HAP-1 (cell line): ENCODE results near the gene TMEM38A.

Source experiments
- DNase-seq, 2 experiments: peaks; one replicate each; pipeline ENCODE4 v3.0.0-alpha.2; 2016 to 2020; ENCODE audit warnings: low spot score in 2 of 2
- H3K27me3 ChIP-seq: fragments of 250-450 bp; sonication (Bioruptor Pico); 2 replicates; pipeline ENCODE4 v1.5.1; 2020; ENCODE audit warnings: low read depth, mild to moderate bottlenecking, moderate library complexity
- H3K36me3 ChIP-seq: fragments of 250-450 bp; sonication (Bioruptor Pico); replicated peaks from 2 replicates; pipeline ENCODE4 v1.5.1; 2020; ENCODE audit warnings: mild to moderate bottlenecking
- H3K4me1 ChIP-seq: fragments of 250-450 bp; sonication (Bioruptor Pico); 2 replicates; pipeline ENCODE4 v1.5.1; 2020; ENCODE audit warnings: mild to moderate bottlenecking
- H3K4me3 ChIP-seq: fragments of 250-450 bp; sonication (Bioruptor Pico); 2 replicates; pipeline ENCODE4 v1.5.1; 2020; ENCODE audit warnings: mild to moderate bottlenecking, moderate library complexity
- H3K9me3 ChIP-seq: fragments of 250-450 bp; sonication (Bioruptor Pico); 2 replicates; pipeline ENCODE4 v1.5.1; 2020; ENCODE audit warnings: mild to moderate bottlenecking, moderate library complexity
- in situ Hi-C: fragments of 300-500 bp; cut with MboI; formaldehyde crosslinking; loops from 3 replicates; pipeline ENCODE4 v1.14.3; 2020; ENCODE audit warnings: low sequenced_read_pairs, inconsistent platforms, mixed read lengths

The TMEM38A gene, protein sequence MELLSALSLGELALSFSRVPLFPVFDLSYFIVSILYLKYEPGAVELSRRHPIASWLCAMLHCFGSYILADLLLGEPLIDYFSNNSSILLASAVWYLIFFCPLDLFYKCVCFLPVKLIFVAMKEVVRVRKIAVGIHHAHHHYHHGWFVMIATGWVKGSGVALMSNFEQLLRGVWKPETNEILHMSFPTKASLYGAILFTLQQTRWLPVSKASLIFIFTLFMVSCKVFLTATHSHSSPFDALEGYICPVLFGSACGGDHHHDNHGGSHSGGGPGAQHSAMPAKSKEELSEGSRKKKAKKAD

DNA sequence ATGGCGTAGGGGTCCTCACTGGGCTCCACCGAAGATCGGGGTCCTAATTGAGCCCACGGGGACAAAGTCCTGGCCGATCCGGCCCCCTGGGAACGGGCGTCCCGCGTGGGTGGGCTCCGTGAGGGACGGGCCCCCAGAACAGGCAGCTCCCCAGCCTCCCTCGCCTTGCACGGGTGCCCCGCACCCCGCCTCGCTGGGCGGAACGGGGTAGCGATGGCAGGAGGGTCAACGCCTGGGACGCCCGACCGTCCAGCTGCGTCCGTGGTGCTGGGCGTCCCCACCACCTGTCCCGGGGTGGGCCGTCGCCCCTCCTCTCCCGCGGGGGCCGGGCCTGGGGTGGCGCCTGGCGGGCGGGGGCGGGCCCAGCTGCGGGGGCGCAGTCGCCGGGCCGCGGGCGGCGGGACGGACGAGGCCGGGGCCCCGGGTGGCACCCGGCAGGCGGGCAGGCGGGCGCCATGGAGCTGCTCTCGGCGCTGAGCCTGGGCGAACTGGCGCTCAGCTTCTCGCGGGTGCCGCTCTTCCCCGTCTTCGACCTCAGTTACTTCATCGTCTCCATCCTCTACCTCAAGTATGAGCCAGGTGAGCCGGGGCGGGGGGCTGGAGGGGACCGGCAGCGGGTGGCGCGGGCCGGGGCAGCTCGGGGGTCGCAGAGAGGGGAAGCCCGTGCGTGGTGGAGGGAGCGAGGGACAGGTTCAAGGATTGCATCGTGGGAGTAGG is at the start of gene TMEM38A:
Gene TMEM38A (plus strand): TSS at position 377 of the 717 bp plus-strand sequence. CDS start 79 bp downstream, at position 456.
- DNase-seq = peak; percentile 36 to 71
- Histone ChIP-seq H3K9me3 (no peaks in the 10 kb centered on the region), H3K4me1 (peaks cover 9% of the 10 kb centered on the region), H3K4me3 (peak within 1 kb of the TSS; percentile 81), H3K36me3 (peaks cover 28% of the 10 kb centered on the region), H3K27me3 (no peaks in the 10 kb centered on the region)
- in situ Hi-C loops = no loop called here

DNA sequence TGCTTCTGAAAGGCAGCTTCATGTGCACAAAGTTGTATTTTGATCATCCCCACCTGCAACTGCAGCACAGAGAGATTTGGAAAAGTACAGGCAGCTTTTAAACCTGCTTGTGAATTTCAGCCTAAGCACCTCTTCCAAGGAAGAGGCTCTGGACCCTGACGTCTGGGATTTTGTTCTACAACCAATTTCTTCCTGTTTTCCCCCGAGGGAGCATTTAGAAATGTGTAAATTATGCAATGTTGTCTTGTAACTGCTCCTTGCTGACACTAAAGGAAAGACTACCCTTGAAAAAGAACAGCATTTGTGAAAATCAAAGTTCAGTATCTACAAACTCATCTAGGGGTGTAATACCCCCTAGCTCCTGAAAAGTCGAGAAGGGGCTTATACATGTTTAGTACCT is 48.3 kb upstream of the TMEM38A start:
- DNase-seq = no peak
- H3K36me3 ChIP-seq = no peaks in the 10 kb centered on the region
- H3K4me3 ChIP-seq = no peak overlapping the region
- peaks cover 25% of the 10 kb centered on the region for H3K4me1 ChIP-seq
- no peaks in the 10 kb centered on the region for H3K9me3 ChIP-seq
- H3K27me3 ChIP-seq = no peaks in the 10 kb centered on the region
- in situ Hi-C loops = no loop called here

DNA sequence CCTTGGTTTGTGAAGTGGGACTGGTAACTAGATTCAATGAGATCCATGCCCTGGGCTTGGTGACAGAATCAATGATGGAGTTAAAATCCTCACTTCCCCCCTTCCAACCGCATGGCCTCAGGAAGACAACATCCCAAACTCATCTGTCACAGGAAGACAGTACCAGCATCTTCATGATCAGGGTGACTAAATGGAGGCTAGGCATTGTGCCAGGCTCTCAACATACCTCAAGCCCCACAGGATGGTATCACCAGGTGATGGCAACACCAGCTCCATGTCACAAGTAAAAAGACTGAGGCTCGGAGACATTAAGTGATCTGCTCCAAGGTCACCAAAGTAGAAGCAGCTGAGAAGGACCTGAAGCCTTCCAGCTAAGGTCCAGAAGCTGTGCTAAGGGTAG is 47.1 kb upstream of the TMEM38A start:
- H3K9me3 ChIP-seq = no peaks in the 10 kb centered on the region
- in situ Hi-C loops = no loop called here
- DNase-seq = no peak
- H3K4me3 ChIP-seq = no peak overlapping the region
- no peaks in the 10 kb centered on the region for H3K36me3 ChIP-seq
- peaks cover 20% of the 10 kb centered on the region for H3K4me1 ChIP-seq
- no peaks in the 10 kb centered on the region for H3K27me3 ChIP-seq

DNA sequence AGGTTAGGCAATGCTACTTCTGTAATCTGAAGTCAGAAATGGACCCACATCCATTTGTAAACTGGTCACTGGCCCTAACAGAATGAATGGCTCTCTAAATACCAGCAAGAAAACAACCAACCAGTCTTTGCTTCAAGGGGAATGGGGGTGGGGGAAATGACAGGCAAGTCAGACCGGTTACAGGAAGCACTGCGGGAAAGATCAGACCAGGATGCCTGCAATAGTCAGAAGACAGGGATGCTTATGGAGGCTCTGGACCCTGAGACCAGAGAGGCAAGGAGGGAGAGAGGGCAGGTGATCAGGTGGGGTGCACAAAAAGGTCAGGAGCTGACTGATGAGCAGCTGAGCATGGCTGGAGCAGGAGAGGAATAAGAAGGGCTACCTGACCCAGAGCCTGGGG is 46.0 kb upstream of the TMEM38A start:
- Histone ChIP-seq H3K4me1 (peaks cover 14% of the 10 kb centered on the region), H3K9me3 (no peaks in the 10 kb centered on the region), H3K36me3 (no peaks in the 10 kb centered on the region), H3K27me3 (no peaks in the 10 kb centered on the region), H3K4me3 (no peak overlapping the region)
- in situ Hi-C loops = no loop called here
- no peak for DNase-seq

DNA sequence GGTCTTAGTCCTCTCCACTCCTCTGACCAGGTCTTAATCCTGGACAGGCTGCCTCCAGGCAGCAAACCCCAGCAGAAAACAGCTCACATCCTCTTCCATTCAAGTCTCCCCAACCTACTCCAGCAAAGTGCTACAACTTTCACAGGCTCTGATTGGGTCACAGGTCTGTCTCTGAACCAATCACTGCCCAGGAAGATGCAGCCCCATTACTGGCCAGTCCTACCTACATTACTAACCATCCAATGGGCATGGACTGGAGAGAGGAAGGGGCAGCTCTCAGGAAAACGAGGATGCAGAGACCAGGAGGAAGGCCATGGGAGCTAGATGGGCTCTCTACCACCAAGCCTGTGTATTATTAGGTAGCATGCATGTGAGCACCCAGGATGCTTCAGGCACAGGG is 45.1 kb upstream of the TMEM38A start:
- DNase-seq = no peak
- peaks cover 8% of the 10 kb centered on the region; the same call in 1 of the 2 replicates for H3K4me1 ChIP-seq
- no peaks in the 10 kb centered on the region for H3K27me3 ChIP-seq
- H3K4me3 ChIP-seq = no peak overlapping the region
- no peaks in the 10 kb centered on the region for H3K9me3 ChIP-seq
- H3K36me3 ChIP-seq = no peaks in the 10 kb centered on the region
- in situ Hi-C loops = no loop called here

DNA sequence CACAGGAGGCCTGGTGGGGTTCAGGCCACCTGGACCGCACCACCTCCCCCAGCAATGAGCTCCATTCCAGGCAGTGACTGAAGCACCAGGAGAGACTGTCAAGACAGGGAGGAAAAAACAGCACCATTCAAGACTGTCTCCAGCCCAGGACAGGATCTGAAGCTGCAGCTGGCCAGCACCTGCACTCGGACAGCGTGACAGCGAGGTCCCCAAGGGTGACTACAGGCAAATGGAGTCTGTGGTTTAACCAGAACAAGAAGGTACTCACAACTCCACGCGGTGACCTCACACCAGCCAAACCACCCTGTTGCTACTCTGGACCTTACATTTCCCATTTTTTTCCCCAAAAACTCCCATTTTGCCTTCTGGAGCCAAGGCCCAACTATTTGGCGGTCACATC is 42.7 kb upstream of the TMEM38A start:
- in situ Hi-C loops = no loop called here
- peaks cover 3% of the 10 kb centered on the region for H3K36me3 ChIP-seq
- no peaks in the 10 kb centered on the region for H3K27me3 ChIP-seq
- H3K9me3 ChIP-seq = no peaks in the 10 kb centered on the region
- DNase-seq = no peak
- peaks cover 4% of the 10 kb centered on the region; the same call in 1 of the 2 replicates for H3K4me1 ChIP-seq
- H3K4me3 ChIP-seq = no peak overlapping the region

DNA sequence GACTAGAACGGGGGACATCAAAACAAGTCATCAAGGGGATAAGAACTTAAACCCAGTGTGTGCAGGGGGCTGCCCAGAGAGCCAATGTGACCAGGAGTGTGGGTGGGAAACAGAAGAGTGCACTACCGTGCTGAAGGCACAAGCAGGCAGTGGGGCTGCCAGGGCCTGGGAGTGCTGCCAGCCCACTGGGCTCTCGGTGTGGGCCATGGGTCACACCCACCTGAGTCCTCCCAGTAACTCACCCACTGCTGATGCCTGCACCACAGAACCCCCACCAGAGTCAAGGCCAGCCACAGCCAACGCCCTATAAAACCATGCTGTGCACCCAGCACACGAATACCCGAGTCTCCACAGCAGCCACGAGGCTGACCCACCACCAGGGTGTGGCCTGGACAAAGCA is 41.5 kb upstream of the TMEM38A start:
- no peak overlapping the region for H3K4me3 ChIP-seq
- DNase-seq = no peak
- in situ Hi-C loops = no loop called here
- H3K36me3 ChIP-seq = peaks cover 12% of the 10 kb centered on the region
- H3K27me3 ChIP-seq = no peaks in the 10 kb centered on the region
- no peaks in the 10 kb centered on the region for H3K9me3 ChIP-seq
- H3K4me1 ChIP-seq = no peaks in the 10 kb centered on the region

DNA sequence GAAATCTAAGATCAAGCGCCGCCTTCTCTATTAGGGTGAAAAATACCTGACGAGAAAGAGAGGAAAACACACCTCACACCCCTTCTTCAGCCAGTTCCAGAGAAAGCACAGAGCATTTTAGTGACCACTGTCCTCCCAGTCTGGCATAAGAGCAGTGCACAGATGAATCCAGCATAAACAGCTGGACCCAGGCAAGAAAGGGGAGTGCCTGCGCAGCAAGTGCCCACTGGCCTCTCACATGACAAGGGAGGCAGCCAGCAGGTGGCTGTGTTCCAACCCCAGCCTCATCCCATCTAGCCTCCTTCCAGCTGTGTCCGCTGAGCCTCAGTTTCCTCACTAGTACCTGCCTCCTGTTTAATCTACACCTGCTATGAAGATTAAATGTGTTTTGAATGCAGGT is 40.9 kb upstream of the TMEM38A start:
- no peaks in the 10 kb centered on the region for H3K27me3 ChIP-seq
- in situ Hi-C loops = no loop called here
- H3K9me3 ChIP-seq = no peaks in the 10 kb centered on the region
- H3K4me3 ChIP-seq = no peak overlapping the region
- DNase-seq = no peak
- H3K4me1 ChIP-seq = no peaks in the 10 kb centered on the region
- peaks cover 18% of the 10 kb centered on the region for H3K36me3 ChIP-seq

DNA sequence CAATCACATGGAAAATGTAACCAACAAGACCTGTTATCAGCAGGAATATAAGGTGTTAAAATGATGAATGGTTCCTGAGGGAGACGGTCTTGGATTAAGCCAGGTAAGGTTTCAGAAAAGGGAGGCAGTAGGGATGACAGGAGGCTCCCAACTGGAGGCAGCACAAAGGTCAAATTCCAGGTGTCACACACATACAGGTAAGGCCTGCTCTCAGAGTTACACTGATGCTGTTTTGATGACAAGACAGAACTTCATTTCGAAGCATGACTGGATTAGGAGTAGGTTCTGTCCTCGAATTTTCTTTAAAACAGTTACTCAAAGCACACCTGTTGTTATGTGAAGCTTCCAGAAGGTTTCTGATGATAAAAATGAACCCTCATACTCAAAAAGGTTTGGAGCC is 40.4 kb upstream of the TMEM38A start:
- no peaks in the 10 kb centered on the region for H3K9me3 ChIP-seq
- in situ Hi-C loops = no loop called here
- no peak for DNase-seq

DNA sequence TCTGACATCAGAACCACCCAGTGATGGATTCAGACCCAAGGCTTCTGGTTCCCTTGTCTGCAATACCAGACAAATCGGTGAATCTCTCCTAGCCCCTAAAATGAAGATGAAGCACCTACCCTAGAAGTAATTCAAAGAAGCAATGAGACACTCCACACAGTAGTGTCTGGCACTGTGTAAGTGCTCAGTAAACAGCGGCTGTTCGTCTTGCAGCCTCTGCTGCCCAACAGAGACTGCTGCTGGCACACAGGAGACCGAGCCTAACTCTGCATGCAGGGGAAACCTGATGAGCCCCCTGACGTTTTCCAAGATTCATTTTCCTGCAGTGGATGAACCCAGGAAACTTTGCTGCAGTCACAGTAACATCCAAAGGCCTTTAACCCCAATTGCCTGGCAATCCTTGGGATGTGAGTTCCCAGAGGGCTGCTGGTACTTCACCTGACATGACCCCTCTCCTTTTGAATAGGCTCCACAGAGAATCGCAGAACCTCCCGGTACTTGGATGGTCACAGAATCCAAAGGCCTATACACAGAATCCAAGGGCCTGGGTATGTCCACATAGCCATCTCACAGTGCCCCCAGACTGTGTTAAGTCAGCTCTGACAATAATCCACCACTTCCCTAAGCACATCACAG is 39.7 kb upstream of the TMEM38A start:
- no peak overlapping the region for H3K4me3 ChIP-seq
- no peak for DNase-seq
- in situ Hi-C loops = no loop called here
- H3K4me1 ChIP-seq = peaks cover 2% of the 10 kb centered on the region
- peaks cover 19% of the 10 kb centered on the region for H3K36me3 ChIP-seq
- H3K27me3 ChIP-seq = no peaks in the 10 kb centered on the region
- no peaks in the 10 kb centered on the region for H3K9me3 ChIP-seq

More for the DNA sequence above, 40.4 kb upstream of the TMEM38A start:
- Histone ChIP-seq H3K4me1 (no peaks in the 10 kb centered on the region), H3K4me3 (no peak overlapping the region), H3K27me3 (no peaks in the 10 kb centered on the region), H3K36me3 (peaks cover 19% of the 10 kb centered on the region)

DNA sequence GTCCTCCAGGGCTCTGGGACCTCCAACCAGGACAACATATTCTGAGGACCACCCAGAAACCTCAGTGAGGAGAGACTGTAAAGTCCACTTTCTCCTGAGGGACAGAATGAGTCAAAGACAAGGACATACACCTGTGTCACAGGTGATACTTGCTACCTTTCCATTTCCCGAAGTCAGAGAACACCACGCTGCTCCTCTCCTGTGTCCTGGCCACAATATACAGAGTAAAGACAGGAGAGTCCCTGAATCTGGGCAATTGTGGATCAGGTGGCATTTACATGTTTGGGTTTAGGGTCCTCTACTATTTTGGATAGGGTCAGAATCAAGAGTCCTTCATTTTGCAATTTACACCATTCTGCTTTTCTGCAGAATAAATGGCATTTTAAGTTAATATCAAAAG is 37.9 kb upstream of the TMEM38A start:
- no peak overlapping the region for H3K4me3 ChIP-seq
- H3K27me3 ChIP-seq = no peaks in the 10 kb centered on the region
- peaks cover 19% of the 10 kb centered on the region for H3K36me3 ChIP-seq
- no peak for DNase-seq
- H3K4me1 ChIP-seq = peaks cover 5% of the 10 kb centered on the region
- in situ Hi-C loops = no loop called here
- H3K9me3 ChIP-seq = no peaks in the 10 kb centered on the region

DNA sequence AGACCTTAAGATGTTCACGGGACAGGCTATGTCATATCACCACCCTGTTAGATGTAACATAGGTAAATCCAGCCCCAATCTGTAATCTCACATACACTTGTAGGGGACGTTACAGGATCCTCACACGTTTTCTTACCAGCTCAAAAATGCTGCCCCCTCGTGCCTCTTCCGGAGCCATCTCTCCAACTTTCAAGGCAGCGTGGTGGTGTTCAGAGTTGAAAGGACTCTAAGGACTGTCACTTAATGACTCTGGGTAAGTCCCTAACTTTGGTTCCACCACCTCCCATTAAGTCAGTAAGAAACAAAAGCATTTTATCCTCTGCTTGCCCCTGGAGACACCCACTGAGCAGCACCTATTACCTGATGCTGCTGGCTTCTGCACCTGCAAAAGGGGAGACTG is 37.4 kb upstream of the TMEM38A start:
- peaks cover 5% of the 10 kb centered on the region for H3K4me1 ChIP-seq
- H3K36me3 ChIP-seq = peaks cover 19% of the 10 kb centered on the region
- H3K4me3 ChIP-seq = no peak overlapping the region
- no peaks in the 10 kb centered on the region for H3K27me3 ChIP-seq
- in situ Hi-C loops = no loop called here
- DNase-seq = no peak
- no peaks in the 10 kb centered on the region for H3K9me3 ChIP-seq

DNA sequence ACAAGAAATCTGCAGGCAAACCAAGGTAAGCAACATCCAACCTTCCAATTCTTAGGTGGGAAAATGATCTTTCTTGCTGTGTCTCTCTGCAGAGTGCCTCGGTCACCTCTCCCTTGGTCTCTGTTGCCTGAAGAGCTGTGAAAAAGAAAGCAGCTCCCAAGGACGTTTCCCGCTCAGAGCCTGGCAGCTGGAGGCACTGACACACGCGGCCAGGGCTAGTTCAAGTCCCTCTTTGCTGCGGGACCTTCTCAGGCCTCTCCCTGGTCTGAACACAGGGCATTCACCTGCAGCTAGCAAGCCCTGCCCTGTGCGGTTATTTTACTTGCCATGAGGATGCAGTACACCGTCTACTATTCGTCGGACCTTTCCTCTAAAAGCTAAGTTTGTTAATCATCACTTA is 36.7 kb upstream of the TMEM38A start:
- no peak overlapping the region for H3K4me3 ChIP-seq
- DNase-seq = no peak
- in situ Hi-C loops = no loop called here
- H3K36me3 ChIP-seq = peaks cover 19% of the 10 kb centered on the region
- no peaks in the 10 kb centered on the region for H3K9me3 ChIP-seq
- no peaks in the 10 kb centered on the region for H3K27me3 ChIP-seq
- peaks cover 5% of the 10 kb centered on the region for H3K4me1 ChIP-seq
